Measurements from ENCODE around the gene ZNF296. TPM values are rescaled to one million over a fixed set of nuclear protein-coding genes. Genes with fewer than 3 reads are reported as not detected.

The ZNF296 gene
- total RNA-seq, 2 donors from 2014 or later = 0.87 to 2.9 TPM

DNA sequence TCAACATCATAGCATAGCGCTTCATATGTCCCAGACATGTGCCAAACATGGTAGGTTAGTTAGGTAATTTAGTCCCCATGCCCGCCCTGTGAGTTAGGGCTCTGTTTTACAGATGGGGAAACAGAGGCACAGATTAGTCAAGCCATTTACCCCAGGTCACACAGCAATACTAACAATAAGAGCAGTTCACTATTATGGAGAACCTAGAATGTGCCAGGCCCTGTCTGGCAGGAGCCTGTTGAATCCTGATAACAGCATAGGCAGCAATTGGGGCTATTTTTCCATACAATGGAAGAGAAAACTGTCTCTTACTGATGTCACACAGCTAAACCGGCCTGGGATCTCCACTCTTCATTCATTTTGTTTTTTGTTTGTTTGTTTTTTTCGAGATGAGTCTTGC is 10.2 kb upstream of the ZNF296 start:
- no peaks in the 10 kb centered on the region for H3K36me3 ChIP-seq
- 92% methylated on average over 4 of the region's 4 CpGs for whole genome bisulfite sequencing
- TF ChIP-seq POLR2AphosphoS5 (IDR thresholded peaks at IDR 0.05) (no peak), POLR2A (IDR thresholded peaks at IDR 0.05) (no peak)
- TF ChIP-seq, protein P1, sequence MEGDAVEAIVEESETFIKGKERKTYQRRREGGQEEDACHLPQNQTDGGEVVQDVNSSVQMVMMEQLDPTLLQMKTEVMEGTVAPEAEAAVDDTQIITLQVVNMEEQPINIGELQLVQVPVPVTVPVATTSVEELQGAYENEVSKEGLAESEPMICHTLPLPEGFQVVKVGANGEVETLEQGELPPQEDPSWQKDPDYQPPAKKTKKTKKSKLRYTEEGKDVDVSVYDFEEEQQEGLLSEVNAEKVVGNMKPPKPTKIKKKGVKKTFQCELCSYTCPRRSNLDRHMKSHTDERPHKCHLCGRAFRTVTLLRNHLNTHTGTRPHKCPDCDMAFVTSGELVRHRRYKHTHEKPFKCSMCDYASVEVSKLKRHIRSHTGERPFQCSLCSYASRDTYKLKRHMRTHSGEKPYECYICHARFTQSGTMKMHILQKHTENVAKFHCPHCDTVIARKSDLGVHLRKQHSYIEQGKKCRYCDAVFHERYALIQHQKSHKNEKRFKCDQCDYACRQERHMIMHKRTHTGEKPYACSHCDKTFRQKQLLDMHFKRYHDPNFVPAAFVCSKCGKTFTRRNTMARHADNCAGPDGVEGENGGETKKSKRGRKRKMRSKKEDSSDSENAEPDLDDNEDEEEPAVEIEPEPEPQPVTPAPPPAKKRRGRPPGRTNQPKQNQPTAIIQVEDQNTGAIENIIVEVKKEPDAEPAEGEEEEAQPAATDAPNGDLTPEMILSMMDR (IDR thresholded peaks at IDR 0.05) = no peak
- no peak overlapping the region for H3K4me3 ChIP-seq
- no peaks in the 10 kb centered on the region for H3K4me1 ChIP-seq (replicated peaks)
- no peaks in the 10 kb centered on the region for H3K27me3 ChIP-seq (replicated peaks; ENCODE audit: insufficient read depth)
- DNase-seq (ENCODE audit: low spot score) = no peak
- no peaks in the 10 kb centered on the region for H3K9me3 ChIP-seq
- no peak overlapping the region for H3K27ac ChIP-seq
- intact Hi-C loops (cut with DNase I) = no loop called here

GRCh38 chr19:45082170-45082569 is 5.9 kb upstream of the ZNF296 start:
- WGBS = 86% methylated on average over 5 of the region's 5 CpGs
- Histone ChIP-seq H3K9me3 (no peaks in the 10 kb centered on the region), H3K27ac (no peak overlapping the region), H3K4me3 (no peak overlapping the region), H3K4me1 (replicated peaks) (peaks cover 5% of the 10 kb centered on the region), H3K27me3 (replicated peaks; ENCODE audit: insufficient read depth) (no peaks in the 10 kb centered on the region), H3K36me3 (no peaks in the 10 kb centered on the region)
- TF ChIP-seq POLR2AphosphoS5 (IDR thresholded peaks at IDR 0.05) = no peak
- TF ChIP-seq, protein P1 (IDR thresholded peaks at IDR 0.05) = no peak
- TF ChIP-seq POLR2A (IDR thresholded peaks at IDR 0.05) = no peak
- DNase-seq (ENCODE audit: low spot score) = no peak
- intact Hi-C loops (cut with DNase I) = no loop called here

- intact Hi-C loops (cut with DNase I) = no loop called here
- WGBS = 10% methylated on average over 6 of the region's 6 CpGs
- Histone ChIP-seq H3K27me3 (replicated peaks; ENCODE audit: insufficient read depth) (no peaks in the 10 kb centered on the region), H3K9me3 (no peaks in the 10 kb centered on the region), H3K4me3 (peak overlapping the region; percentile 68 to 79), H3K27ac (peak overlapping the region in 1 of 2 donors; percentile 37), H3K4me1 (replicated peaks) (peaks cover 5% of the 10 kb centered on the region), H3K36me3 (no peaks in the 10 kb centered on the region)
- TF ChIP-seq, protein P1 (IDR thresholded peaks at IDR 0.05) = no peak
- TF ChIP-seq POLR2AphosphoS5 (IDR thresholded peaks at IDR 0.05) (no peak), POLR2A (IDR thresholded peaks at IDR 0.05) (no peak)
- DNase-seq (ENCODE audit: low spot score) = no peak
These were observed 3.7 kb upstream of the ZNF296 start for GRCh38 chr19:45079911-45080370.

DNA sequence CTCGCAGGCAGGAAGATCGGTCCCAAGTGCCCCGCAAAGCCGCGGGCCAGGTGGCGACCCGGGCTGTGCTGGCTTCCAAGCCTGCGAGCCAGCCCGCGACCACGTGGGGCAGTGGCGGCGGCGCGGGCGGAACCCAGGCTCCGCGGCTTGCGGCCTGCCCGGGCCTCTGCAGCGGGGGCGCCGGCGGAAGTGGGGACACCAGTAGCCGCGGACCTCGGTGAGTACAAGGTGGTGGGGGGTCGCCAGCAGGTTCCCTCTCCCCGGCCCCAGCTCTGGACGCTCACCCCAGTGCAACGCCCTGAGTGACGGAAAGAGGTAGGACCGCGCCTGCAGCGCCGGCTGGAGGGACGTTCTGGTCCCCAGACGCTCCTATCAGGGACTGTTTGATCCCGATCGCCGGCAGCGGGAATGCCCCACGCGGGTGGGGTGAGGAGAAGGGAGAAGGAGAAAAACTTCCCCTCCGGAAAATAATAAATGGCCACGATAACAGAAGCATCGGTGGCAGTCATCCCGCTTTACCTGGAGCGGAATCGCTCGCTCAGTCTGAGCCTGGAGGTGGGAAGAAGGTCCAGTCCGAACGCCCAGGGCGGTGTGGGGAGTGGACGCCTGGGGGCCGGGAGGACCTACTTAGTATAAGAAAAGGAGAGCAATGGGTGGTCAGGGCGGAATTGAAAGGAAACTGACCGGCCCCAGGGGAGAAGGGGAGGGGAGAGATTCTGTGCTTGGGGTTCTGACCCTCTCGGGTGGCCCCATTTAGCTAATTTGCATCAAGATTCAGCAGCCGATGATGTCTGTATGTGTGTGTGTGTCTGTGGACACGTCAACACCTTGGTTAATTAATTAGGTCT is 3.0 kb upstream of the ZNF296 start, which contains the start of gene GEMIN7:
GEMIN7 (plus strand) TSS at position 198 of the 848 bp plus-strand sequence. CDS start 10,855 bp downstream, outside the sequence.
- Histone ChIP-seq H3K27ac (peak within 1 kb of the TSS; percentile 37 to 55), H3K9me3 (no peaks in the 10 kb centered on the region), H3K4me3 (peak within 1 kb of the TSS; percentile 68 to 79), H3K36me3 (no peaks in the 10 kb centered on the region), H3K4me1 (replicated peaks) (peaks cover 5% of the 10 kb centered on the region), H3K27me3 (replicated peaks; ENCODE audit: insufficient read depth) (no peaks in the 10 kb centered on the region)
- under 1% methylated on average over 59 of the region's 61 CpGs for WGBS
- peak; percentile 50 for DNase-seq (ENCODE audit: low spot score)
- intact Hi-C loops (cut with DNase I) = no loop called here
- TF ChIP-seq POLR2AphosphoS5 (IDR thresholded peaks at IDR 0.05) = peak; percentile 61
- TF ChIP-seq, protein P1 (IDR thresholded peaks at IDR 0.05) = peak in 2 of 4 experiments; percentile 9 to 36
- TF ChIP-seq POLR2A (IDR thresholded peaks at IDR 0.05) = peak; percentile 26

Data from prostate gland (tissue), 2 donors.